HG03558 (cell line): ENCODE results near the gene ADD3.
A peak's percentile ranks its signal among the peaks of the same experiment; 100 is the strongest.
"Not testable (repeated sequence)": the region's sequence is repeated elsewhere in the genome, so short reads cannot be mapped to it uniquely, and the experiment has no call there.

ENCODE experiments used
- ATAC-seq: cut with Tn5 transposase; IDR thresholded peaks from one replicate; pipeline ENCODE4 v1.9.1; 2021; ENCODE audit warnings: moderate number of reproducible peaks; ENCODE audit not compliant: unreplicated experiment; ENCODE audit errors: extremely low read depth

ADD3 gene

DNA sequence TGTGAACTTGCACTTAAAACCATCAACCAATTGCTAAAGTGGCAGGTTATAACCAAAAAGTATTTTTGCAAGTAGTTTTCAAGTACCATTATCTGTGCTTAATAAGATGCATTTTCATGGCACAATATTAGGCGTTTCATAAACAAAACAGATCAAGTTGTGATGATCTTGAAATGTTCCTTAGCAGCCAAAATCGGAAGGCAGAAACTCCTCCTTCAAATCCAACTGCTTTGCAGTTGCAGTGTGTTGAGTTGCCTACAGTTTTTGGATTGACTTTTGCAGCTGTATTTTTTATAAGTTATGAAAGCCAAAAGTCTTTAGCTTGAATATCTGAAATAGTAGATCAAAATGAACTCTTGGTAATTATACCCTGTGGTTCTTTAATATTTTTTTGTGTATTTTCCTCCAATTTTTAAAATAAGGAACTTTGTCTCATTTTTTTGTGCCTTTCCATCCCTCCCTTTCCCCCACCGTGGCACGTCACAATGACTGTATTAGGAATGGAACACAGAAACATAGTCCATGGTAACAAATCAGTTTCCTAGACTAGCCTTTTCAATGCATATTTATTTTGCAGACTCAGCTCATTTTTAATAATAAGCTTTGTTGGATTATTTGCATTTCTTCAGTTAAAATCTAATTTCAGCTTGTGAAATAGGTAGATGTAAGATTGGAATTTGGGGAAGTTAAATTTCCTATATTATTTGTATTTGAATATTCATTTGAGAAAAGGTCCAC, 80.8 kb downstream of the ADD3 start:
- ATAC-seq, result no peak

- no peak for ATAC-seq
Observed at GRCh38 chr10:110091830-110092229, 84.0 kb downstream of the ADD3 start.

DNA sequence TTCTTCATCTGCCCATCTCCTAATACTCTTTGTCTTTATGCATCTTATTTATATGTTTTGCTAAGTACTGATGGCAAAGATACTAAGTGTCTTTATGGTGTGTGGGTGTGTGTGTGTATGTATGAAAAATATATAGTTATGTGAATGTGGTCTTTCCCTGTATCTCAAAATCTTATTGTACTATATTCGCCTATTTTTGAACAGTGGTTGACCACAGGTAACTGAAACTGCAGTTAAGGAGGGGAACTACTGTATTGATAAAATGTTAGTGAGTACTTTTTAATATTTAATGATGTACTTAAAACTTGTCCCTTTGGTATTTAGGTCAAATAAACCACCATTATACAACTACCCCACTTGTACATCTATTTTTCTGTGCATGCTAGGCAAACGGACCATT, 85.9 kb downstream of the ADD3 start:
- no peak for ATAC-seq

- no peak for ATAC-seq
Observed at GRCh38 chr10:110094786-110095185, 87.0 kb downstream of the ADD3 start.

GRCh38 chr10:110101464-110102144, 93.8 kb downstream of the ADD3 start:
- ATAC-seq, result no peak

DNA sequence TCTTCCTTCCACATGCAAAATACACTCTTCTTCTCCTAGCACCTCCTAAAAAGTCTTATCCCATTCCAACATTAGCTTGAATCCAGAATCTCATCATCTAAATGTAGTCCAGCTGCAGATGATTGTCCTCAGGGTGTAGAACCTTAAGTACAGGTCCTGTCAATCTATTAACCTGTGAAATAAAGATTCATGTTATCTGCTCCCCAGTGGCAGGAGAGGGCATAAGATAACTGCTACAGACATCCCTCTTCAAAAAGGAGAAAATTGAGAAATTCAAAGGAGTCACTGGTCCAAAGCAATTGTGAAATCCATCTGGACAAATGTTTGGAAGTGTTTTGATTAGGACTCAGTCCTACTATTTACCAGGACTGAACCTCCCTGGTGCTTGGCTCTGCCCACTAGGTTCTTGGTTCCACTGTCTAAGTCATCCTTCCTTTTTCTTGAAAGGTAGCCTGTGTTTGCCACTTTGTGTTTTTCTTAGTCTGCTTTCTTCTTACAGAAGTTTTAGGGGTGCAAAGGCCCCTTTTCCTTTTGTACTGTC, 96.2 kb downstream of the ADD3 start:
- ATAC-seq, result no peak

DNA sequence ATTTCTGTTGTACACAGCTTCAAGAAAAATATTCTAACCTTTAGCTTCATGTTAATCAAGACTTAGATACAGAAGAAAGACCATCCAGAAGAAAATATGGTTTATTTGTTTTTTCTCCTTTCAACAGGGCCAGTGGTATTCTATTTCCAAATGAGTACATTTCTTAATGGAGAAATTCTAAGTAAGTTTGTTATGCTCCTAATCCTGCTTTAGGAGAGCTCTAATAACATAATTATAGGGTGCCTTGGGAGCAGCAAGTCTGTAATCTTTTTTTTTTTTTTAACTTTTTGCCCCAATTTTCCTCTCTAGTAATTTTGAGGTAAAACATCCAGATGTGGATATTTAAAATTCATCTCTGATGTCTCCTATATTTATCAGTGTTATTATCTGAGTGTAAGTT, 98.1 kb downstream of the ADD3 start:
- ATAC-seq, result no peak

DNA sequence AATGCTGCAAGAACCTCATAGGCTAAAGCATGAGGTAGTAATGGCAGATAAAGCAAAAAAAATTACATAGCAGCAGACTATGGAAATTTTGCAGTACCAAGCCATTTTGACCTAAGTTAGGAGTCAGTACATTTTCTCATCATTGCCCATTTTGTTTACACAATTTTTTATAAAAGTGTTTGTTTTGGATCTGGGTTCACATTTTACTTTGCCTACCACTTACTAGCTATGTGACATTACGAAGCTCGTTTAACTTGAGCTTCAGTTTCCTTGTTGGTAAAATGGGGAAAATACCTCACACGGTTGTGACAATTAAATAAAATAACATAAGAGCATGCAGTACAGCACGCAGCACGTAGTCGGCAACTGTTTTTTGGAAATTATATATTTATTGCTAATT, 99.6 kb downstream of the ADD3 start:
- no peak for ATAC-seq

- no peak for ATAC-seq
Observed at GRCh38 chr10:110107887-110108286, 100.1 kb downstream of the ADD3 start.

- ATAC-seq, result no peak
Observed at GRCh38 chr10:110109511-110109910, 101.7 kb downstream of the ADD3 start.

GRCh38 chr10:110110338-110110737, 102.6 kb downstream of the ADD3 start:
- no peak for ATAC-seq

DNA sequence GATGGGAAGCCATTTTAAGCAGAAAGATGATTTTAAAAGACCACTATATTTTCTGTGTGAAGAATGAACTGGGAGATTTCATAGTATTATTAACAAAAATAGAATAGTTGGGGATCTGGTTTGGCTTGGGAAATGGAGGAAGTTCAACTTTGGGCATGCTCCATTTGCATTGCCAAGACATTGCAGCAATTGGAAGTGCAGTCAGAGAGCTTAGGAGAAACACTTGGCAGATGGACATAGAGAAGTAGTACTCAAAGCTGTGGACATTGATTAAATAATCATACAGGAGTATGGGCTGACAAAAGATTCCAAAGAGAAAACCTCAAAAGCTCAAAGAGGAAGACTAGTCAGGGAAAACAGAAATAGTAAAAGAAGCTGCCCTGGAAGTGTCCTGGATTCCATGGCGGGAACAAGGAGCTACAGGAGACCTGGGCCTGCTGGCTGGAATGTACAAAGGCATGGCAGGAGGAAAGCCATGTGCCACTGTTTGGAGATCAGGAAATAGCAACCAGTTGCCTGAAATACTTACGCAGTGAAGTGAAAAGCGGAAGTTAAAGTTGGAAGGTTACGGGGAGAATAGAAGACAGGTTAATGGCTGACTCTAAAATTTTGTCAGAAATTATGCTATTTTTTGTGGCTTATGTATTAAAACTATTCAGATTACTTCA, 106.0 kb downstream of the ADD3 start:
- no peak for ATAC-seq

DNA sequence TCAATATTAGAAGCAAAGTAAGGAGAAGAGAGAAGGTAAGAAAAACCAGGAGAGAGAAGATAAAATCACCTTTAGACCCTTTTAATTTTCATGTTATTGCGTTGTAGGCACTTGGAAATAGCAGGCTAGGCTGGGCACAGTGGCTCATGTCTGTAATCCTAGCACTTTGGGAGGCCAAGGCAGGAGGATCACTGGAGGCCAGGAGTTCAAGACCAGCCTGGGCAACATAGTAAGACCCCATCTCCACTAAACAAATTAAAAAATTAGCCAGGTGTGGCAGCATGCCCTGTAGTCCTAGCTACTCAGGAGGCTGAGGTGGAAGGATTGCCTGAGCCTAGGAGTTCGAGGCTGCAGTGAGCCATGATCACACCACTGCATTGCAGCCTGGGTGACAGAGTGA, 106.9 kb downstream of the ADD3 start:
- ATAC-seq, result not testable (repeated sequence)

GRCh38 chr10:110115784-110116520, 108.2 kb downstream of the ADD3 start:
- no peak for ATAC-seq

GRCh38 chr10:110118891-110119621, 111.3 kb downstream of the ADD3 start:
- no peak for ATAC-seq

- no peak for ATAC-seq
Observed at GRCh38 chr10:110123594-110123993, 115.8 kb downstream of the ADD3 start.

DNA sequence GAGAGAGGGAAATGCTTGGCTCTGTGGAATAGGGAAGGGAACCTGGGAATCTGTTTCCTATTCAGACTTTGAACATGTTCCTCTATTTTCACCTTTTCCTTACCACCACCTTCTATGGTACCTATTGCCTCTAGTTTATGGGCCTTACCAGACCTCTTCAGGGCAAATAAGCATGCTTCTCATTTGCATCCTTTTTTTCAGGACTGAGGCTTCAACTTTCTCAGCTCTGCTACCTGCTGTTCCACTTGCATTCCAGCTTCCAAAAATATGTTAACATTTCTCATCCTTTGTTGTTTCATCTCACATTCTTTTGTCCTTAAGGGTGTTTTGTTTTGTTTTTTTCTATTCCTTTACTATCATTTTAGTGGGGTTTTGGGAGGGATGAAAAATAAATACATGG, 121.7 kb downstream of the ADD3 start:
- ATAC-seq, result no peak

GRCh38 chr10:110134917-110135316, 127.1 kb downstream of the ADD3 start:
- ATAC-seq, result no peak

DNA sequence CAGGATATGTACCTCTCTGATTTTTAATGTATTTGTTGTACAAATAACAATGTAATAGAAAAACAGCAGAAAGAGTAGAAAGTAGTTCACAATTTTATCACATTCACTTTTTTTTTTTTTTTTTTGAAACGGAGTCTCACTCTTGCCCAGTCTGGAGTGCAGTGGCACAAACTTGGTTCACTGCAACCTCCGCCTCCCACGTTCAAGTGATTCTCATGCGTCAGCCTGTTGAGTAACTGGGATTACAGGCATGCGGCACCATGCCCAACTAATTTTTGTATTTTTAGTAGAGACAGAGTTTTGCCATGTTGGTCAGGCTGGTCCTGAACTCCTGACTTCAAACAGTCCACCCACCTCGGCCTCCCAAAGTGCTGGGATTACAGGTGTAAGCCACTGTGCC, 128.1 kb downstream of the ADD3 start:
- ATAC-seq, result not testable (repeated sequence)

DNA sequence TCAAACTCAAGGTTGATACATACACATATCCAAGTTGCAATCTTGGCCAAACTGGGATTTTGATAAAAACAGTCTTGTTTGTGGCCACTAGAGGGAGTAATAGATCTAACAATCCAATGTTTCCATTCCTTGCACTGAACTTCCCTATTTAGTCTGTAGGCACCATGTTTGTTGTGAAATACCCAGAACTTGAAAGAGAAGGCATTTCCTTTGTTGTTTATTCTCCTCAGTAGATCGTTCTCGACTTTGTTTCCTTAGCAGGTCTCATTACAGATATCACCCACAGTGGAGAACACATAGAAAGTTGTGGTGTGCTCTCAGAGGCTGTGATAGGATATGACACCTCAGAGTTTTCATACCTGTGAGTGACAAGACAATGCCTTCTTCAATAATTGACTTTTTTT, 129.4 kb downstream of the ADD3 start:
- peak; percentile 47 for ATAC-seq
